HTR-8/SVneo (cell line): Measurements from ENCODE around the gene ATXN3L.
"Not testable (repeated sequence)": the region's sequence is repeated elsewhere in the genome, so short reads cannot be mapped to it uniquely, and the experiment has no call there.

Experiments used
- DNase-seq: peaks from one replicate; pipeline ENCODE4 v3.0.0; 2011; ENCODE audit warnings: low spot score, mixed read lengths; ENCODE audit not compliant: insufficient read length
- FAIRE-seq: peaks from 2 replicates; lab custom pipeline; 2011; peaks lifted over from hg19 to GRCh38; lab: Jason Lieb, UNC

Gene ATXN3L

GRCh38 chrX:13309631-13310030 lies 10.2 kb downstream of the ATXN3L start:
- DNase-seq, result no peak
- no peak for FAIRE-seq

- FAIRE-seq, result no peak
- DNase-seq, result no peak
Observed at GRCh38 chrX:13307041-13307440, 12.8 kb downstream of the ATXN3L start.

- FAIRE-seq (no peak), DNase-seq (no peak)
Observed at GRCh38 chrX:13305108-13305507, 14.7 kb downstream of the ATXN3L start.

GRCh38 chrX:13304052-13304451 lies 15.8 kb downstream of the ATXN3L start:
- FAIRE-seq (no peak), DNase-seq (no peak)

- not testable (repeated sequence) for FAIRE-seq, DNase-seq
Observed at GRCh38 chrX:13303248-13303647, 16.6 kb downstream of the ATXN3L start.

- FAIRE-seq, result no peak
- no peak for DNase-seq
Observed at GRCh38 chrX:13298836-13299235, 21.0 kb downstream of the ATXN3L start.

GRCh38 chrX:13295841-13296240 lies 24.0 kb downstream of the ATXN3L start:
- no peak for FAIRE-seq

GRCh38 chrX:13293700-13294099 lies 26.2 kb downstream of the ATXN3L start:
- FAIRE-seq (peak; percentile 72), DNase-seq (peak; percentile 53)

More at GRCh38 chrX:13295841-13296240, 24.0 kb downstream of the ATXN3L start:
- DNase-seq, result no peak

- FAIRE-seq (no peak), DNase-seq (no peak)
Observed at GRCh38 chrX:13290891-13291614, 28.8 kb downstream of the ATXN3L start.

GRCh38 chrX:13288671-13289070 lies 31.2 kb downstream of the ATXN3L start:
- FAIRE-seq (no peak), DNase-seq (no peak)

GRCh38 chrX:13287816-13288215 lies 32.0 kb downstream of the ATXN3L start:
- peak; percentile 33 for DNase-seq
- FAIRE-seq, result peak; percentile 72

- no peak for FAIRE-seq
- no peak for DNase-seq
Observed at GRCh38 chrX:13285693-13286092, 34.2 kb downstream of the ATXN3L start.

- no peak for FAIRE-seq
- no peak for DNase-seq
Observed at GRCh38 chrX:13285229-13285628, 34.6 kb downstream of the ATXN3L start.

- DNase-seq, result no peak
- no peak for FAIRE-seq
Observed at GRCh38 chrX:13284570-13284969, 35.3 kb downstream of the ATXN3L start.

- no peak for FAIRE-seq
- DNase-seq, result no peak
Observed at GRCh38 chrX:13283950-13284546, 35.8 kb downstream of the ATXN3L start.

GRCh38 chrX:13283512-13283911 lies 36.3 kb downstream of the ATXN3L start:
- FAIRE-seq, result no peak
- DNase-seq, result no peak

GRCh38 chrX:13281289-13281688 lies 38.6 kb downstream of the ATXN3L start:
- FAIRE-seq, result no peak
- DNase-seq, result no peak

GRCh38 chrX:13279279-13280018 lies 40.4 kb downstream of the ATXN3L start:
- DNase-seq, result no peak
- no peak for FAIRE-seq

GRCh38 chrX:13277539-13277938 lies 42.3 kb downstream of the ATXN3L start:
- no peak for FAIRE-seq
- no peak for DNase-seq

GRCh38 chrX:13276991-13277390 lies 42.9 kb downstream of the ATXN3L start:
- DNase-seq, result no peak
- no peak for FAIRE-seq

- no peak for FAIRE-seq
Observed at GRCh38 chrX:13275031-13275430, 44.8 kb downstream of the ATXN3L start.

More at GRCh38 chrX:13275031-13275430, 44.8 kb downstream of the ATXN3L start:
- DNase-seq, result no peak
